Measurements from ENCODE around the gene LDLR. TPM values are rescaled to one million over a fixed set of nuclear protein-coding genes. Genes with fewer than 3 reads are reported as not detected.
"Not testable (repeated sequence)": the region's sequence is repeated elsewhere in the genome, so short reads cannot be mapped to it uniquely, and the experiment has no call there.

LDLR gene
- total RNA-seq, 4 donors from 2014 or later, result 1.2 to 6.0 (median 3.9) TPM

DNA sequence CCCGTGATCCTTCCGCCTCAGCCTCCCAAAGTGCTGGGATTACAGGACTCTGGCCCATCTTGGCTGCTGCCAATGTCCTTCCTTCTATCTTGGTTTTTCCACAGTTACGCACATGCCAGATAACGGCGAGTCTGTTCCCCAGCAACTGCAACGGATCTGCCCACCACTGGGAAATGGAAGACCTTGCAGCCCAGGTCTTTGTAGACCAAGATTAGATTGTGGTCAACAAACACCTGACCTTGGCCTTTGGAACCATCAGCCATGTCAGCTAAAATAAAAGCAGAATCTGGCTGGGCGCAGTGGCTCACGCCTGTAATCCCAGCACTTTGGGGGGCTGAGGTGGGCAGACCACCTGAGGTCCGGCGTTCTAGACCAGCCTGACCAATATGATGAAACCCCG, 10.4 kb upstream of the LDLR start:
- intact Hi-C loops (cut with DNase I; ENCODE audit: low total_unique reads), result no loop called here
- H3K4me3 ChIP-seq, result no peak overlapping the region
- in situ Hi-C loops (cut with MboI; ENCODE audit: low sequenced_read_pairs in 4 of 4), result no loop called here
- H3K27me3 ChIP-seq, result no peaks in the 10 kb centered on the region
- no peaks in the 10 kb centered on the region for H3K36me3 ChIP-seq
- H3K4me1 ChIP-seq, result no peaks in the 10 kb centered on the region
- no peaks in the 10 kb centered on the region for H3K9me3 ChIP-seq
- no peak for TF ChIP-seq CTCF (IDR thresholded peaks at IDR 0.05 in 4 of 5, conservative IDR thresholded peaks at IDR 0.05 in 1 of 5)
- no peak for DNase-seq
- H3K27ac ChIP-seq, result no peak overlapping the region
- ATAC-seq, result no peak

DNA sequence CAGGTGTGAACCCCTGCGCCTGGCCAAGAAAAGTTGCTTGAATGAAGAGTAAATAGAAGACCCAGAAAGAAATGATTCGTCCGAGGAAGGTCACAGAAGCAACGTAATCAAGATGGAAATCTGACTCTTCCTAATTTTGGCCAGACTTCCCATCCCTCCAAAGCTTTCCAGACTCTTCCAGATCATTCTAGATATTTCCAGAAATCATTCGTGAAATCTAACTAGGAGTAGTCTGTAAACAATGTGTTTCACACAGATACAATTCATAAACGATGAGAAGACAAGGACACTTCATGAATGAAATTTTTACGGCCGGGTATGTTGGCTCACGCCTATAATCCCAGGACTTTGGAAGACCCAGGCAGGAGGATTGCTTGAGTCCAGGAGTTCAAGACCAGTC, 9.3 kb upstream of the LDLR start:
- TF ChIP-seq CTCF (IDR thresholded peaks at IDR 0.05 in 4 of 5, conservative IDR thresholded peaks at IDR 0.05 in 1 of 5) (no peak), POLR2A (IDR thresholded peaks at IDR 0.05) (no peak)
- no peak for DNase-seq
- Histone ChIP-seq H3K27me3 (no peaks in the 10 kb centered on the region), H3K9me3 (no peaks in the 10 kb centered on the region), H3K27ac (no peak overlapping the region), H3K36me3 (no peaks in the 10 kb centered on the region), H3K4me1 (peaks cover 0 to 2% of the 10 kb centered on the region in 2 donors), H3K4me3 (no peak overlapping the region)
- intact Hi-C loops (cut with DNase I; ENCODE audit: low total_unique reads), result no loop called here
- in situ Hi-C loops (cut with MboI; ENCODE audit: low sequenced_read_pairs in 4 of 4), result no loop called here
- ATAC-seq, result no peak

DNA sequence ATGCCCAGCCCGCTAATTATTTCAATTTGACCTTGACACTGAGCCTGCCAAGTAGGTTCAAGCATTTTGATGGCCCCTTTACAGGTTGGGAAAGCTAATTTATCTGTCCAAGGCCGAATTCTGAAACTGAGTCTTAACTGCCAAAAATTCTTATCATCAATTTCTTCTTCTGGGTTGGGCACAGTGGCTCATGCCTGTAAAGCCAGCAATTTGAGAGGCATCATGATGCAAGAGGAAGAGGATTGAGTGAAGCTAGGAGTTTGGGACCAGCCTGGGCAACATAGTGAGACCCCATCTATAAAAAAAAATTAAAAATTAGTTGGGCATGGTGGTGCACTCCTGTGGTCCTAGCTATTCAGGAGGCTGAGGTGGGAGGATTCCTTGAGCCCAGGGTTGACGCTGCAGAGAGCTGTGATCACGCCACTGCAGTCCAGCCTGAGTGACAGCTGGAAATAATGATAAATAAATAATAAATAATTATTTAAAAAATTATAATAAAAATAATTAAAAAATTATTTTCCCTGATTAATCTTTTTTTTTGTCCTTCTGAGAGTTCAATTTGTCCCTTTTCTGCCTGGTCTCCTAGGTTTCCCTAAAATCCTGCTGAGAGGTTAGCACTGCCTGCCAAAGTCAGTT, 1.3 kb upstream of the LDLR start:
- no peak for DNase-seq
- Histone ChIP-seq H3K27ac (peak overlapping the region; percentile 67 to 83 (median 77)), H3K27me3 (peaks cover 23 to 36% (median 34%) of the 10 kb centered on the region in 3 donors), H3K36me3 (no peaks in the 10 kb centered on the region), H3K4me3 (no peak overlapping the region), H3K9me3 (no peaks in the 10 kb centered on the region), H3K4me1 (peaks cover 5 to 12% of the 10 kb centered on the region in 2 donors)
- in situ Hi-C loops (cut with MboI; ENCODE audit: low sequenced_read_pairs in 4 of 4), result no loop called here
- intact Hi-C loops (cut with DNase I; ENCODE audit: low total_unique reads), result no loop called here
- TF ChIP-seq CTCF (IDR thresholded peaks at IDR 0.05 in 4 of 5, conservative IDR thresholded peaks at IDR 0.05 in 1 of 5), result no peak
- TF ChIP-seq POLR2A (IDR thresholded peaks at IDR 0.05), result no peak
- no peak for ATAC-seq

DNA sequence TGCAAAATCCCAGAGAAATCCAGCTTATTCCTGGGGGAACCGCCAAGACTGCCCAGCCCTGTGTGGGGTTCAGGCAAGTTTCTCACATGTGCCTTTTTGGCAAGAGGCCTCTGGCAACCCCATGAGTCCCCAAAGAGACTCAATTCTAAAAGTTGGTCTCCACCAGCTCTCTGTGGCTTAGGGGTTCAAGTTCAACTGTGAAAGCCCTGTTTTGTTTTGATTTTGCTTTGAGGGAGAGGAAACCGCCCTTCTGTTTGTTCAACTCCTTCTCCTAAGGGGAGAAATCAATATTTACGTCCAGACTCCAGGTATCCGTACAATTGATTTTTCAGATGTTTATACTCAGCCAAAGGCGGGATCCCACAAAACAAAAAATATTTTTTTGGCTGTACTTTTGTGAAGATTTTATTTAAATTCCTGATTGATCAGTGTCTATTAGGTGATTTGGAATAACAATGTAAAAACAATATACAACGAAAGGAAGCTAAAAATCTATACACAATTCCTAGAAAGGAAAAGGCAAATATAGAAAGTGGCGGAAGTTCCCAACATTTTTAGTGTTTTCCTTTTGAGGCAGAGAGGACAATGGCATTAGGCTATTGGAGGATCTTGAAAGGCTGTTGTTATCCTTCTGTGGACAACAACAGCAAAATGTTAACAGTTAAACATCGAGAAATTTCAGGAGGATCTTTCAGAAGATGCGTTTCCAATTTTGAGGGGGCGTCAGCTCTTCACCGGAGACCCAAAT, 583 bp upstream of the LDLR start:
- Histone ChIP-seq H3K4me1 (peaks cover 5 to 12% of the 10 kb centered on the region in 2 donors), H3K27me3 (peaks cover 23 to 39% (median 34%) of the 10 kb centered on the region in 3 donors), H3K27ac (peak overlapping the region; percentile 67 to 83 (median 77)), H3K4me3 (peak overlapping the region in 3 of 4 donors; percentile 26 to 59 (median 45)), H3K9me3 (no peaks in the 10 kb centered on the region), H3K36me3 (no peaks in the 10 kb centered on the region)
- in situ Hi-C loops (cut with MboI; ENCODE audit: low sequenced_read_pairs in 4 of 4), result no loop called here
- intact Hi-C loops (cut with DNase I; ENCODE audit: low total_unique reads), result no loop called here
- peak in 1 of 2 donors; percentile 24 for DNase-seq
- TF ChIP-seq POLR2A (IDR thresholded peaks at IDR 0.05) (no peak), CTCF (IDR thresholded peaks at IDR 0.05 in 4 of 5, conservative IDR thresholded peaks at IDR 0.05 in 1 of 5) (no peak)
- no peak for ATAC-seq

DNA sequence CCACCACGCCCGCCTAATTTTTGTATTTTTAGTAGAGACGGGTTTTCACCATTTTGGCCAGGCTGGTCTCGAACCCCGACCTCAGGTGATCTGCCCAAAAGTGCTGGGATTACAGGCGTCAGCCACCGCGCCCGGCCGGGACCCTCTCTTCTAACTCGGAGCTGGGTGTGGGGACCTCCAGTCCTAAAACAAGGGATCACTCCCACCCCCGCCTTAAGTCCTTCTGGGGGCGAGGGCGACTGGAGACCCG, 676 bp downstream of the LDLR start:
- H3K36me3 ChIP-seq; ATAC-seq; H3K9me3 ChIP-seq; DNase-seq; in situ Hi-C loops (cut with MboI; ENCODE audit: low sequenced_read_pairs in 4 of 4): not testable (repeated sequence)
- Histone ChIP-seq H3K4me3 (peak overlapping the region; percentile 26 to 59 (median 50)), H3K4me1 (peaks cover 5 to 15% of the 10 kb centered on the region in 2 donors), H3K27ac (peak overlapping the region; percentile 67 to 83 (median 77)), H3K27me3 (peaks cover 23 to 41% (median 37%) of the 10 kb centered on the region in 3 donors)
- intact Hi-C loops (cut with DNase I; ENCODE audit: low total_unique reads), result loop anchor here (5.0 kb wide), 1 partner anchor 53 kb away; no protein-coding TSS in a partner anchor

All from gastrocnemius medialis (tissue), 4 donors.